Measurements from ENCODE around the gene PLXNA4. TPM values are rescaled to one million over a fixed set of nuclear protein-coding genes. Genes with fewer than 3 reads are reported as not detected.

The PLXNA4 gene
- total RNA-seq, 1 experiment from 2014 or later = not detected

DNA sequence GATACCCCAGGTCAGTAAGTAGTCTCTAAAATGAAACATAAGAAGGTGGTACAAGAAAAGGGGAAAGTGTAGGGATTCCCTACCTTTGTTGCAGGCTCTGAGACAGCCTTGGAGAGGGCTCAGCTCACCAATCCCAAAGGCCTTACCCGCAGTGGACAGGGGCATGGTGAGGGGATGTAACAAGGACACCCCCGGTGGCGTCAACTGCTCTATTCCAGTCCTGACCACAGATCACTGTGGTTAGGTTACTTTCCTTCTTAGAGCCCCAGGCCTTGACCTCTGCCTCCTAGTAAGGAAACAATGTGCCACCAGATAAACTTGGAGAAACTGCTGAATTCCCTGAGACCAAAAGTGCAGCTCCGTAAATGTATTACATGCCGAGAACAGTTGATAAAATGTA is 17.5 kb downstream of the PLXNA4 start:
- TF ChIP-seq SRF (IDR thresholded peaks at IDR 0.05; ENCODE audit: low read depth) (no peak), TCF7L2 (IDR thresholded peaks at IDR 0.05; ENCODE audit: borderline replicate concordance, extremely low read depth, insufficient read depth, insufficient read length) (no peak)
- Histone ChIP-seq H3K4me3 (replicated peaks in 1 of 2; ENCODE audit: low read depth in 1 of 2, low read length in 2 of 2) (no peak overlapping the region), H3K4me2 (ENCODE audit: low read length) (no peak overlapping the region), H3K4me1 (ENCODE audit: control insufficient read depth in 1 of 2, insufficient read depth in 2 of 2, low read length in 2 of 2) (no peaks in the 10 kb centered on the region), H3K36me3 (ENCODE audit: control insufficient read depth in 1 of 2, insufficient read depth in 2 of 2, low read length in 2 of 2) (no peaks in the 10 kb centered on the region), H4K20me1 (ENCODE audit: insufficient read depth) (no peaks in the 10 kb centered on the region), H3K9me2 (ENCODE audit: insufficient read depth) (no peaks in the 10 kb centered on the region), H3K27ac (ENCODE audit: low read depth, low read length) (no peak overlapping the region), H2AFZ (ENCODE audit: low read depth, low read length, poor library complexity, severe bottlenecking) (no peak overlapping the region), H3K9me3 (ENCODE audit: control insufficient read depth in 1 of 2, insufficient read depth in 1 of 2, low read depth in 1 of 2, low read length in 2 of 2) (no peaks in the 10 kb centered on the region), H3K27me3 (ENCODE audit: insufficient read depth, low read length) (peaks cover 12% of the 10 kb centered on the region), H3K9ac (ENCODE audit: low read length) (no peak overlapping the region), H3K79me2 (ENCODE audit: insufficient read depth, low read length) (no peaks in the 10 kb centered on the region)
- ChIA-PET POLR2A (no interaction called here), RAD21 (ENCODE audit: low non-redundant PET in 1 of 2, low total read pairs in 2 of 2, uncharacterized antibody in 2 of 2, unreplicated experiment in 2 of 2) (no interaction called here), CTCF (no interaction called here)
- DNase-seq (ENCODE audit: low read depth, low spot score) (no peak), ATAC-seq (no peak)
- no TSS peak for BruUV-seq (replicated peaks)
- intact Hi-C loops (cut with micrococcal nuclease) = no loop called here

GRCh38 chr7:132557489-132558044 is 18.7 kb downstream of the PLXNA4 start:
- ChIA-PET CTCF (no interaction called here), RAD21 (ENCODE audit: low non-redundant PET in 1 of 2, low total read pairs in 2 of 2, uncharacterized antibody in 2 of 2, unreplicated experiment in 2 of 2) (no interaction called here), POLR2A (no interaction called here)
- Histone ChIP-seq H2AFZ (ENCODE audit: low read depth, low read length, poor library complexity, severe bottlenecking) (no peak overlapping the region), H3K4me1 (ENCODE audit: control insufficient read depth in 1 of 2, insufficient read depth in 2 of 2, low read length in 2 of 2) (no peaks in the 10 kb centered on the region), H3K79me2 (ENCODE audit: insufficient read depth, low read length) (no peaks in the 10 kb centered on the region), H3K36me3 (ENCODE audit: control insufficient read depth in 1 of 2, insufficient read depth in 2 of 2, low read length in 2 of 2) (no peaks in the 10 kb centered on the region), H3K4me3 (replicated peaks in 1 of 2; ENCODE audit: low read depth in 1 of 2, low read length in 2 of 2) (no peak overlapping the region), H3K9ac (ENCODE audit: low read length) (no peak overlapping the region), H3K9me2 (ENCODE audit: insufficient read depth) (no peaks in the 10 kb centered on the region), H4K20me1 (ENCODE audit: insufficient read depth) (no peaks in the 10 kb centered on the region), H3K27ac (ENCODE audit: low read depth, low read length) (no peak overlapping the region), H3K4me2 (ENCODE audit: low read length) (no peak overlapping the region), H3K9me3 (ENCODE audit: control insufficient read depth in 1 of 2, insufficient read depth in 1 of 2, low read depth in 1 of 2, low read length in 2 of 2) (no peaks in the 10 kb centered on the region), H3K27me3 (ENCODE audit: insufficient read depth, low read length) (peaks cover 18% of the 10 kb centered on the region)
- intact Hi-C loops (cut with micrococcal nuclease) = no loop called here
- BruUV-seq (replicated peaks) = no TSS peak
- TF ChIP-seq EZH2phosphoT487 (IDR thresholded peaks at IDR 0.05; ENCODE audit: borderline replicate concordance) (no peak), EGR1 (IDR thresholded peaks at IDR 0.05; ENCODE audit: low read depth) (no peak), ELF1 (IDR thresholded peaks at IDR 0.05; ENCODE audit: borderline replicate concordance, low read depth) (peak; percentile 33), POLR2AphosphoS5 (IDR thresholded peaks at IDR 0.05; ENCODE audit: low read depth, low read length) (no peak), TCF7L2 (IDR thresholded peaks at IDR 0.05; ENCODE audit: borderline replicate concordance, extremely low read depth, insufficient read depth, insufficient read length) (no peak), CBX3 (IDR thresholded peaks at IDR 0.05; ENCODE audit: low read depth) (0 out of 2 replicates have a peak, but pooled peaks have one; percentile 49), RAD21 (IDR thresholded peaks at IDR 0.05; ENCODE audit: low read depth) (peak; percentile 41)
- TF ChIP-seq, protein P1, sequence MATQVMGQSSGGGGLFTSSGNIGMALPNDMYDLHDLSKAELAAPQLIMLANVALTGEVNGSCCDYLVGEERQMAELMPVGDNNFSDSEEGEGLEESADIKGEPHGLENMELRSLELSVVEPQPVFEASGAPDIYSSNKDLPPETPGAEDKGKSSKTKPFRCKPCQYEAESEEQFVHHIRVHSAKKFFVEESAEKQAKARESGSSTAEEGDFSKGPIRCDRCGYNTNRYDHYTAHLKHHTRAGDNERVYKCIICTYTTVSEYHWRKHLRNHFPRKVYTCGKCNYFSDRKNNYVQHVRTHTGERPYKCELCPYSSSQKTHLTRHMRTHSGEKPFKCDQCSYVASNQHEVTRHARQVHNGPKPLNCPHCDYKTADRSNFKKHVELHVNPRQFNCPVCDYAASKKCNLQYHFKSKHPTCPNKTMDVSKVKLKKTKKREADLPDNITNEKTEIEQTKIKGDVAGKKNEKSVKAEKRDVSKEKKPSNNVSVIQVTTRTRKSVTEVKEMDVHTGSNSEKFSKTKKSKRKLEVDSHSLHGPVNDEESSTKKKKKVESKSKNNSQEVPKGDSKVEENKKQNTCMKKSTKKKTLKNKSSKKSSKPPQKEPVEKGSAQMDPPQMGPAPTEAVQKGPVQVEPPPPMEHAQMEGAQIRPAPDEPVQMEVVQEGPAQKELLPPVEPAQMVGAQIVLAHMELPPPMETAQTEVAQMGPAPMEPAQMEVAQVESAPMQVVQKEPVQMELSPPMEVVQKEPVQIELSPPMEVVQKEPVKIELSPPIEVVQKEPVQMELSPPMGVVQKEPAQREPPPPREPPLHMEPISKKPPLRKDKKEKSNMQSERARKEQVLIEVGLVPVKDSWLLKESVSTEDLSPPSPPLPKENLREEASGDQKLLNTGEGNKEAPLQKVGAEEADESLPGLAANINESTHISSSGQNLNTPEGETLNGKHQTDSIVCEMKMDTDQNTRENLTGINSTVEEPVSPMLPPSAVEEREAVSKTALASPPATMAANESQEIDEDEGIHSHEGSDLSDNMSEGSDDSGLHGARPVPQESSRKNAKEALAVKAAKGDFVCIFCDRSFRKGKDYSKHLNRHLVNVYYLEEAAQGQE (IDR thresholded peaks at IDR 0.05; ENCODE audit: low read depth) = no peak
- ATAC-seq (peak; percentile 59; the same call in 1 of the 2 replicates), DNase-seq (ENCODE audit: low read depth, low spot score) (no peak)
